Neural progenitor cell (in vitro differentiated cells): Measurements from ENCODE around the gene MED17.

Source experiments
- EZH2 ChIP-seq: fragments of 200-600 bp; sonication (generic); IDR thresholded peaks from 2 replicates; pipeline ENCODE4 v1.6.1; 2017; ENCODE audit warnings: antibody characterized with exemption, mild to moderate bottlenecking, moderate library complexity
- EZH2phosphoT487 ChIP-seq: fragments of 200-600 bp; sonication (generic); IDR thresholded peaks from 2 replicates; pipeline ENCODE4 v1.6.1; 2017; ENCODE audit warnings: antibody characterized with exemption
- TF ChIP-seq, protein P1 (sequence below): fragments of 200-600 bp; sonication (generic); IDR thresholded peaks from 2 replicates; pipeline ENCODE4 v1.5.1; 2017; ENCODE audit warnings: antibody characterized with exemption, mild to moderate bottlenecking

DNA sequence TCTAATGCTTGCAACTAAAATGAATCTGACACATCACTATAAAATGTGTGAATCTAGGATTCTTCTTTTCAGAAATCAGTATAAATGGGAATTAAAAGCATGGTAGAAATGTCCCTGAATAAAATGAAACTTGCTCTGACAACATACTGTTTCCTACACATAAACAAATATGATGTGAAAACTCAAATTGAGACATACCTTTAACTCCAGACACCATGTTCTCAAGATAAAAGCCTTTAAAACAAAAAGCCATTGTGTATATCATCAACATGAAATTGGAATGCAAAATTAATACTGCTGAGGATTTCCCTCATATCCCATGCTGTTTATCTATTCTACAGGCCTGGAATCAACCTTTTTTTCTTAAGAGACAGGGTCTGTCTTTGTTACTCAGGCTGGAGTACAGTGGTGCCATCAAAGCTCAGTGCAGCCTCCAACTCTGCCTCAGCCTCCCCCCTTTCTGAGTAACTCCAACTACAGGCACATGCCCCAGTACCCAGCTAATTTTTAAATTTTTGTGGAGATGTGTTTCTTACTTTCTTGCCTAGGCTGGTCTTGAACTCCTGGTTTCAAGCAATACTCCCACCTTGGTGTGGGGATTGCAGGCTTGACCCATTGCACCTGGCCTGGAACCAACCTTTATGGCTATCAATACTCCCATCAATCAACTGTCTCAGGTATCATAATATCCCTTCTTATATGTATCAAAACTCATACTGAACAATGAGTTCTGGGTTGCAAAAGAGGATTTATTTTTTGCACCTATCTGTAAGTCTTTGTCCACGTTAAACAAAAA lies 49.5 kb upstream of the MED17 start:
- TF ChIP-seq, protein P1, sequence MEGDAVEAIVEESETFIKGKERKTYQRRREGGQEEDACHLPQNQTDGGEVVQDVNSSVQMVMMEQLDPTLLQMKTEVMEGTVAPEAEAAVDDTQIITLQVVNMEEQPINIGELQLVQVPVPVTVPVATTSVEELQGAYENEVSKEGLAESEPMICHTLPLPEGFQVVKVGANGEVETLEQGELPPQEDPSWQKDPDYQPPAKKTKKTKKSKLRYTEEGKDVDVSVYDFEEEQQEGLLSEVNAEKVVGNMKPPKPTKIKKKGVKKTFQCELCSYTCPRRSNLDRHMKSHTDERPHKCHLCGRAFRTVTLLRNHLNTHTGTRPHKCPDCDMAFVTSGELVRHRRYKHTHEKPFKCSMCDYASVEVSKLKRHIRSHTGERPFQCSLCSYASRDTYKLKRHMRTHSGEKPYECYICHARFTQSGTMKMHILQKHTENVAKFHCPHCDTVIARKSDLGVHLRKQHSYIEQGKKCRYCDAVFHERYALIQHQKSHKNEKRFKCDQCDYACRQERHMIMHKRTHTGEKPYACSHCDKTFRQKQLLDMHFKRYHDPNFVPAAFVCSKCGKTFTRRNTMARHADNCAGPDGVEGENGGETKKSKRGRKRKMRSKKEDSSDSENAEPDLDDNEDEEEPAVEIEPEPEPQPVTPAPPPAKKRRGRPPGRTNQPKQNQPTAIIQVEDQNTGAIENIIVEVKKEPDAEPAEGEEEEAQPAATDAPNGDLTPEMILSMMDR, result no peak
- TF ChIP-seq EZH2 (no peak), EZH2phosphoT487 (no peak)
